ENCODE measurements around the gene CRAMP1.

Gene CRAMP1

GRCh38 chr16:1572673-1573072, 39.5 kb upstream of the CRAMP1 start:
- H3K36me3 ChIP-seq (ENCODE audit: control insufficient read depth in 2 of 2, insufficient read depth in 1 of 2, low read length in 2 of 2): peaks cover 0 to 35% of the 10 kb centered on the region in 2 experiments; a peak in 2 of 3 replicates
- no peak overlapping the region for H3K4me3 ChIP-seq (ENCODE audit: low read depth, low read length)
- H3K9me3 ChIP-seq (ENCODE audit: control insufficient read depth, insufficient read depth, low read depth, low read length): no peaks in the 10 kb centered on the region
- ChIA-PET CTCF (interaction anchor here (0.6 kb wide), 1 partner anchor 29 kb away, joined by 3 read pairs; no protein-coding TSS in a partner anchor), POLR2A (interaction anchor here (1.0 kb wide), 1 partner anchor 8 kb away, joined by 3 read pairs; no protein-coding TSS in a partner anchor)
- no peak overlapping the region for H3K27ac ChIP-seq (ENCODE audit: extremely low read depth, low read depth, low read length)
- no peak for TF ChIP-seq ZNF114 (tag by site-specific recombination; IDR thresholded peaks at IDR 0.05)
- no peak for TF ChIP-seq ZNF174 (tag by site-specific recombination; IDR thresholded peaks at IDR 0.05)
- no peak for TF ChIP-seq ZNF791 (tag by site-specific recombination; IDR thresholded peaks at IDR 0.05)
- no peaks in the 10 kb centered on the region for H3K4me1 ChIP-seq (ENCODE audit: control insufficient read depth, insufficient read depth, low read length)

GRCh38 chr16:1573301-1573700, 38.9 kb upstream of the CRAMP1 start:
- Histone ChIP-seq H3K4me3 (ENCODE audit: low read depth, low read length) (no peak overlapping the region), H3K9me3 (ENCODE audit: control insufficient read depth, insufficient read depth, low read depth, low read length) (no peaks in the 10 kb centered on the region), H3K36me3 (ENCODE audit: control insufficient read depth in 2 of 2, insufficient read depth in 1 of 2, low read length in 2 of 2) (peaks cover 0 to 41% of the 10 kb centered on the region in 2 experiments; a peak in 2 of 3 replicates), H3K4me1 (ENCODE audit: control insufficient read depth, insufficient read depth, low read length) (no peaks in the 10 kb centered on the region), H3K27ac (ENCODE audit: extremely low read depth, low read depth, low read length) (no peak overlapping the region)
- POLR2A ChIA-PET: interaction anchor here (1.0 kb wide), 1 partner anchor 8 kb away, joined by 3 read pairs; no protein-coding TSS in a partner anchor
- TF ChIP-seq ZNF560 (tag by site-specific recombination; IDR thresholded peaks at IDR 0.05; ENCODE audit: borderline replicate concordance) (no peak), SCRT1 (tag by site-specific recombination; IDR thresholded peaks at IDR 0.05; ENCODE audit: borderline replicate concordance) (no peak), ZBTB11 (tag by site-specific recombination; conservative IDR thresholded peaks at IDR 0.05; ENCODE audit: low read depth) (no peak), SCRT2 (tag by site-specific recombination; IDR thresholded peaks at IDR 0.05) (no peak), AEBP2 (tag by site-specific recombination; IDR thresholded peaks at IDR 0.05; ENCODE audit: borderline replicate concordance) (no peak), HOXD13 (CRISPR knock-in tag; IDR thresholded peaks at IDR 0.05; ENCODE audit: borderline replicate concordance) (no peak)
- CTCF ChIA-PET: interaction anchor here (0.6 kb wide), 1 partner anchor 28 kb away, joined by 3 read pairs; no protein-coding TSS in a partner anchor

- no peaks in the 10 kb centered on the region for H3K4me1 ChIP-seq (ENCODE audit: control insufficient read depth, insufficient read depth, low read length)
- TF ChIP-seq ZFP41 (tag by site-specific recombination; IDR thresholded peaks at IDR 0.05; ENCODE audit: borderline replicate concordance) (no peak), ZNF791 (tag by site-specific recombination; IDR thresholded peaks at IDR 0.05) (no peak), SP2 (tag by site-specific recombination; IDR thresholded peaks at IDR 0.05) (no peak), ZNF645 (tag by site-specific recombination; IDR thresholded peaks at IDR 0.05) (no peak), ZNF692 (tag by site-specific recombination; IDR thresholded peaks at IDR 0.05) (0 out of 2 replicates have a peak, but pooled peaks have one; percentile 37), ZNF623 (tag by site-specific recombination; IDR thresholded peaks at IDR 0.05) (no peak), ZNF518A (tag by site-specific recombination; conservative IDR thresholded peaks at IDR 0.05; ENCODE audit: low read depth) (0 out of 2 replicates have a peak, but pooled peaks have one; percentile 25), ZNF626 (tag by site-specific recombination; IDR thresholded peaks at IDR 0.05) (no peak), ZNF76 (tag by site-specific recombination; IDR thresholded peaks at IDR 0.05; ENCODE audit: borderline replicate concordance, low read depth) (peak; percentile 99), ZNF555 (tag by site-specific recombination; conservative IDR thresholded peaks at IDR 0.05) (no peak)
- CTCF ChIA-PET: no interaction called here
- no peak overlapping the region for H3K4me3 ChIP-seq (ENCODE audit: low read depth, low read length)
- H3K27ac ChIP-seq (ENCODE audit: extremely low read depth, low read depth, low read length): no peak overlapping the region
- H3K36me3 ChIP-seq (ENCODE audit: control insufficient read depth in 2 of 2, insufficient read depth in 1 of 2, low read length in 2 of 2): peaks cover 0 to 53% of the 10 kb centered on the region in 2 experiments; a peak in 2 of 3 replicates
- no peaks in the 10 kb centered on the region for H3K9me3 ChIP-seq (ENCODE audit: control insufficient read depth, insufficient read depth, low read depth, low read length)
- POLR2A ChIA-PET: no interaction called here
These were observed 36.6 kb upstream of the CRAMP1 start for GRCh38 chr16:1575578-1575977.
